ENCODE data around the gene ZDHHC5. TPM values are rescaled to one million over a fixed set of nuclear protein-coding genes. Genes with fewer than 3 reads are reported as not detected.
A peak's percentile ranks its signal among the peaks of the same experiment; 100 is the strongest.
"Not testable (repeated sequence)": the region's sequence is repeated elsewhere in the genome, so short reads cannot be mapped to it uniquely, and the experiment has no call there.

ZDHHC5 gene
- total RNA-seq, 8 experiments from 2014 or later = 15.2 to 59.5 (median 31.5) TPM

DNA sequence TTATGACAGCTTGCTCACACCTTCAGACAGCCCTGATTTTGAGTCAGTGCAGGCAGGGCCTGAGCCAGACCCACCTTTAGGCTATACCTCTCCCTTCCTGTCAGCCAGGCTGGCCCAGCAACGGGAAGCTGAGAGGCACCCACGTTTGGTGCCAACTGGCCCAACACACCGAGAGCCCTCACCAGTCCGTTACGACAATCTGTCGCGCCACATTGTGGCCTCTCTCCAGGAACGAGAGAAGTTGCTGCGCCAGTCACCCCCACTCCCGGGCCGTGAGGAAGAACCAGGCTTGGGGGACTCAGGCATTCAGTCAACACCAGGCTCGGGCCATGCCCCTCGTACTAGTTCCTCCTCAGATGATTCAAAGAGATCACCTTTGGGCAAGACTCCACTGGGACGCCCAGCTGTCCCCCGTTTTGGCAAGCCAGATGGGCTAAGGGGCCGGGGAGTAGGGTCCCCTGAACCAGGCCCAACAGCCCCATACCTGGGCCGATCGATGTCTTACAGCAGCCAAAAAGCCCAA lies 31.0 kb downstream of the ZDHHC5 start:
- Histone ChIP-seq H3K4me1 (replicated peaks in 1 of 2) (no peaks in the 10 kb centered on the region), H3K27ac (no peak overlapping the region), H3K4me3 (no peak overlapping the region)
- no peak for ATAC-seq (replicated peaks in 6 of 8)
- WGBS, 10 experiments = 90 to 100% (median 95%) methylated on average over 2 to 8 of the region's 18 CpGs; no CpG with 5 or more reads in 6 of the 10 experiments
- in situ Hi-C loops (cut with MboI; ENCODE audit: low pct_unique_long_range_greater_than_20kb in 2 of 9, low sequenced_read_pairs in 9 of 9, unreplicated experiment in 9 of 9) = no loop called here

DNA sequence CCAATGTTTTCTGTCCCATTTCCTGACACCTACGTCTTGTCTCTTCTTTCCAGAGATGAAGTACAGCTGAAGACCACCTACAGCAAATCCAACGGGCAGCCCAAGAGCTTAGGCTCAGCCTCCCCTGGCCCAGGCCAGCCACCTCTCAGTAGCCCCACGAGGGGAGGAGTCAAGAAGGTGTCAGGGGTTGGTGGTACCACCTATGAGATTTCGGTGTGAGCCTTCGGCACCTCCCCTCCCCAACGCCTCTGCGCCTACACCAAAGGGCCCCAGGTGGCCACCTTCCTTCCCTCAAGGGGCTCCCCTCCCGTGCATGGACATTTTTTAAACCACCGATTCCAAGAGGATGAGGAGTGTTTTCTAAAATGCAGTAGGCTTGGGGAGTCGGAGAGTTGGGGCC lies 31.9 kb downstream of the ZDHHC5 start:
- Histone ChIP-seq H3K4me1 (replicated peaks in 1 of 2) (no peaks in the 10 kb centered on the region), H3K27ac (no peak overlapping the region), H3K4me3 (no peak overlapping the region)
- in situ Hi-C loops (cut with MboI; ENCODE audit: low pct_unique_long_range_greater_than_20kb in 2 of 9, low sequenced_read_pairs in 9 of 9, unreplicated experiment in 9 of 9) = no loop called here
- WGBS, 10 experiments = 76 to 100% (median 93%) methylated on average over 1 to 8 of the region's 10 CpGs; no CpG with 5 or more reads in 4 of the 10 experiments
- ATAC-seq (replicated peaks in 6 of 8) = no peak

DNA sequence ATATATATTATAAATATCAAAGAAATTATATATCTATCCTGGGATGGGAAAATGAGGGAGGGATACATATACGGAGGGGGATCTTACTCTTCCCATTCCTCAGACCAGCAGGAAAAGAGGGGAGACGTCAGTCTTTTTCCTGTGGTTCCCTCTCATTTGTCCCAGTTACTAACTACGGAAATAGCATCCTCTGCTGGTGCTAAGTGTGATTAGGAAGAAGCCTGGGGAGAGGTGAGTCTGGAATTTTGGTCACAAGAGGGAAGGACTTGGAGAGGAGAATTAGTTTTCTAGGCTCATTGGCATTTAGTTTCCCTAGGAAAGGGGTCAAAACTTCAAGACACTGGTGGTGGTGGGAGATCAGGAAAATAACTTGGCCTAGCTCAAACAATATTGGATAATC lies 32.5 kb downstream of the ZDHHC5 start:
- H3K4me1 ChIP-seq (replicated peaks in 1 of 2) = no peaks in the 10 kb centered on the region
- 40 to 100% (median 92%) methylated on average over 1 to 3 of the region's 3 CpGs; no CpG with 5 or more reads in 1 of the 10 experiments for WGBS, 10 experiments
- ATAC-seq (replicated peaks in 6 of 8) = no peak
- no peak overlapping the region for H3K4me3 ChIP-seq
- in situ Hi-C loops (cut with MboI; ENCODE audit: low pct_unique_long_range_greater_than_20kb in 2 of 9, low sequenced_read_pairs in 9 of 9, unreplicated experiment in 9 of 9) = no loop called here
- H3K27ac ChIP-seq = no peak overlapping the region

DNA sequence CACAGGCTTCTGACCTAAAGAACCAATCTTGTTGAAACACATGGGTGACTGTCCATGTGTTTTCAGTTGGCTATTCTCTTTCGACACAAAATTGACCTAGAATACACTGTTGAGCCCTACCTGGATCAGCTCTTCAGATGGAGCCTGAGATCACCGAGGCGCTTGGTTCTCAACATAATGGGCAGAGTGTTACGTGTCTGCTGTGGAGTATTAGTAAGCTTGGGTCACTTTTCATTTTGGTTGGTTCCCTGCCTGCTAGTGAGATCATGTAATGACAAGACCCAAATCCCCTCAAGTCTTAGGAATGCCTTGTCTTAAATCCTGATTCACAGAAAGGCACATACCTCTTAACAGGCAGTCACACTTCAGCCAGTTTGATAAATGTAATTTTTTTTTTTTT lies 35.4 kb downstream of the ZDHHC5 start:
- in situ Hi-C loops (cut with MboI; ENCODE audit: low pct_unique_long_range_greater_than_20kb in 2 of 9, low sequenced_read_pairs in 9 of 9, unreplicated experiment in 9 of 9) = no loop called here
- WGBS, 10 experiments = 89 to 100% (median 97%) methylated on average over 1 to 4 of the region's 4 CpGs; no CpG with 5 or more reads in 2 of the 10 experiments
- H3K27ac ChIP-seq = no peak overlapping the region
- no peak overlapping the region for H3K4me3 ChIP-seq
- ATAC-seq (replicated peaks in 6 of 8) = no peak
- no peaks in the 10 kb centered on the region for H3K4me1 ChIP-seq (replicated peaks in 1 of 2)

DNA sequence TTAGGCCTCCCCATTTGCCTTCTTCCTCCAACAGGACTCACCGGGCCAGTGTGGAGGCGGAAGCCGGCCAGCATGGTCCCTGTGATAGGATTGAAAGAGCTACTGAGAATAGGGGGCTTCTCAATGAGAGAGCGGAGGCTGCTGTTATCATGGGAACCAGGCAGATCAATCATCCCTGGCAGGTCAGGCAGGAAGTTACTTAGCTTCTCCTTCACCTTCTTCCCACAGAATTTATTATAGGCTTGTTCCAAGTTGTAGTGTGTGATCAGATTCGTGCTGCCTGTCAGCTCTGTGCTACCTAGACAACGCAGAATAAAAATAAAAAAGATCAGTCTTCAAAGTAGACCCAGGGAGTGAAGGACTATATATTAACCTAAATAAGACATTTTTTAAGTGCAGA lies 37.0 kb downstream of the ZDHHC5 start:
- Histone ChIP-seq H3K27ac (no peak overlapping the region), H3K4me3 (no peak overlapping the region), H3K4me1 (replicated peaks in 1 of 2) (no peaks in the 10 kb centered on the region)
- in situ Hi-C loops (cut with MboI; ENCODE audit: low pct_unique_long_range_greater_than_20kb in 2 of 9, low sequenced_read_pairs in 9 of 9, unreplicated experiment in 9 of 9) = no loop called here
- no peak for ATAC-seq (replicated peaks in 6 of 8)
- WGBS, 10 experiments = 67 to 100% (median 82%) methylated on average over 1 to 6 of the region's 6 CpGs; no CpG with 5 or more reads in 1 of the 10 experiments

DNA sequence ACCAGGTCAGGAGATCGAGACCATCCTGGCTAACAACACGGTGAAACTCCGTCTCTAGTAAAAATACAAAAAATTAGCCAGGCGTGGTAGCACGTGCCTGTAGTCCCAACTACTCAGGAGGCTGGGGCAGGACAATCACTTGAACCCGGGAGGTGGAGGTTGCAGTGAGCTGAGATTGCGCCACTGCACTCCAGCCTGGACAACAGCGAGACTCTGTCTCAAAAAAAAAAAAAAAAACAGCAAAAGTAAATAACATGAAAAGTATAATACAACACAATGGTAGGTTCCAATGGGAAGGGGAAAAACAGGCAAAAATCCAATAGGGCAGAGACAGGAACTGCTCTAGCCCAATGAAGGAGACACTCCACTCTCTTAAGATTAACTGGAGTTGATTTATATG lies 37.5 kb downstream of the ZDHHC5 start:
- H3K4me3 ChIP-seq; in situ Hi-C loops (cut with MboI; ENCODE audit: low pct_unique_long_range_greater_than_20kb in 2 of 9, low sequenced_read_pairs in 9 of 9, unreplicated experiment in 9 of 9); H3K27ac ChIP-seq; H3K4me1 ChIP-seq (replicated peaks in 1 of 2); ATAC-seq (replicated peaks in 6 of 8): not testable (repeated sequence)
- WGBS, 10 experiments = 85 to 93% (median 90%) methylated on average over 3 to 8 of the region's 8 CpGs; no CpG with 5 or more reads in 3 of the 10 experiments

DNA sequence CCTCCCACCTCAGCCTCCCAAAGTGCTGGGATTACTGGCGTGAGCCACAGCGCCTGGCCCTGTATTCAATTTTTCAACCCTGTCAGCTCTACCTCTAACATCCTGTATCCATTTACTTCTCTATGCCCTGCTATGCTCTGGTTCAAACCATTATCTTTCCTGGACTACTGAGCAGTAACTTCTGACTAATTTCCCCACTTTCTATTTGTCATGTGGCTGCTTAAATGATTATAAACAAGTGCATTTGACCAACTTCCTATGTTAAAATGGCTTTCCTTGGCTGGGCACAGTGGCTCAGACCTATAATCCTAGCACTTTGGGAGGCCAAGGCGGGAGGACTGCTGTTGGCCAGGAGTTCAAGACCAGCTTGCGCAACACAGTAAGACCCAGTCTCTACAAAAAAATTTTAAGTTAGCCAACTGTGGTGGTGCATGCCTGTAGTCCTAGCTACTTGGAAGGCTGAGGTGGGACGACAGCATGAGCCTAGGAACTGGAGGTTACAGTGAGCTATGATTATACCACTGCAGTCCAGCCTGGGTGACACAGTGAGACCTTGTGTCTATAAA lies 42.0 kb downstream of the ZDHHC5 start:
- WGBS, 10 experiments = 75 to 100% (median 97%) methylated on average over 2 to 5 of the region's 5 CpGs
- no peak overlapping the region for H3K4me3 ChIP-seq
- no peak for ATAC-seq (replicated peaks in 6 of 8)
- H3K27ac ChIP-seq = no peak overlapping the region
- in situ Hi-C loops (cut with MboI; ENCODE audit: low pct_unique_long_range_greater_than_20kb in 2 of 9, low sequenced_read_pairs in 9 of 9, unreplicated experiment in 9 of 9) = no loop called here
- peaks cover 13 to 20% of the 10 kb centered on the region in 2 donors for H3K4me1 ChIP-seq (replicated peaks in 1 of 2)

DNA sequence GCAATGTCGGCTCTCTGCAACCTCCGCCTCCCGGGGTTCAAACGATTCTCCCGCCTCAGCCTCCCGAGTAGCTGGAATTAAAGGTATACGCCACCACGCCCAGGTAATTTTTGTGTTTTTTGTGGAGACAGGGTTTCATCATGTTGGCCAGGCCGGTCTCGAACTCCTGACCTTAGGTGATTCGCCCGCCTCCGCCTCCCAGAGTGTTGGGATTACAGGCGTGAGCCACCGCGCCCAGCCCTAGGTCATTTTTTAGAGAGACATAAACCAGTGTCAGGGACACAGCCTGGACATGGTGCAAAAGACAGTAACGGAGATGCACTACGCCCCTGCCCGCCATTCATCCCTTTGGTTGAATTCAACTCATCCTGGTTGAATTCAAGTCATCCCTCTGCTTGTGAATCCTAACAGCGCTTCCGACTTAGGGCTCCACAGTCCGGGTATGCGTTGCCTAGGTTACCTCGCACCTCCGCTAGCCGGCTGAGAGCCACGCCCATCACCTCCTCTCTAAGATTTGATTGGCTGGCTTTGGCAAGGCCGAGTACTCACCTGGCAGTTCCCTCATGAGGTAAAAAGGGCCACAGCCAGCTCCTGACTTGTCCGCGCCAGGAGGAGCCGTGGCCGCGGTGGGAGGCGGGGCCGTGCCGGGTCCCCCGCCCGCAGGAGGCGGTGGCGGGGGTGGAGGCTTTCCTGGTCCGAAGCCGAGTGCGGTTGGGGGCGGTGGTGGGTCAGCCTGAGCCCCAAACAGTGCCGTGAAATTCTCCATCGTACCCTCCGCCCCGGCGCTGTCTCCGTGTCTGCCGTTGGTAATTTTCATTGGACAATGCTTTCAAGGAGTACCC lies 43.7 kb downstream of the ZDHHC5 start, which contains the start of gene MED19:
MED19 (minus strand) TSS at position 802 of the 842 bp plus-strand sequence; CDS start at position 766, 36 bp downstream.
- Histone ChIP-seq H3K27ac (peak within 1 kb of the TSS; percentile 97 to 98), H3K4me3 (peak within 1 kb of the TSS; percentile 91 to 99 (median 96)), H3K4me1 (replicated peaks in 1 of 2) (peaks cover 13 to 20% of the 10 kb centered on the region in 2 donors)
- in situ Hi-C loops (cut with MboI; ENCODE audit: low pct_unique_long_range_greater_than_20kb in 2 of 9, low sequenced_read_pairs in 9 of 9, unreplicated experiment in 9 of 9) = no loop called here
- 0 to 29% (median 5%) methylated on average over 1 to 16 of the region's 51 CpGs; no CpG with 5 or more reads in 2 of the 10 experiments for WGBS, 10 experiments
- peak; percentile 43 to 71 (median 57) for ATAC-seq (replicated peaks in 6 of 8)

DNA sequence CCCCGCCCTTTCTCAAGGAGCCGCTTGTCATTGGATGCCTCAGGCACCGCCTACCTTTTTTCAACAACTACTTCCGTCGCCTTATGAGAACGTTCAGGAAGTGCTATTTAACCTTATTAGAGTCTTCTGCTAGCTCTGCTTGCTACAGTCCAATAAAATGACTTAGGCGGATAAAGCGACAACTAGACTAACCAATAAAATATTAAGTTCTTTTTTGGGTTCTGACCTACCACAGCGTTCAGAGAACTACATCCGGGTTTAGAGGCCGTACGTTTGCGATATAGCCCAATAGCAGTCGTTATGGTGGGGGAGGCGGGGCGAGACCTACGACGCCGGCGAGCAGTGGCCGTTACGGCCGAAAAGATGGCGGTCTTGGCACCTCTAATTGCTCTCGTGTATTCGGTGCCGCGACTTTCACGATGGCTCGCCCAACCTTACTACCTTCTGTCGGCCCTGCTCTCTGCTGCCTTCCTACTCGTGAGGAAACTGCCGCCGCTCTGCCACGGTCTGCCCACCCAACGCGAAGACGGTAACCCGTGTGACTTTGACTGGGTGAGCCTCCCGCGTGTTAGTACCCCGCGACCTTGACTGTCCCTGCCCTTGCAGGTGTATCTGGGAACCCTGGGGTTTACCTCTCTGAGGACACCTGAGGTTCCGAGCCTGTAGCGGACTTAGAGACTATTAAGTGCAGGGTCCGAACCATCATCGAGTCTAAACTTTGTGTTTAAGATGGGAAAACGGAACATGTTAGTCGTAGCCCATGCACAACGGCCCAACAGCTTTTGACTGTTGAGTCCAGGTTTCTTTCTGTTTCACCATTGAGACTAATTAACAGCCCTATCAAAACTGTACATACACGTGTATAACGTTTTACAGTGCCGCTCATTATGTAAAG lies 44.6 kb downstream of the ZDHHC5 start, which contains the start of gene TMX2:
TMX2 (plus strand) TSS at position 338 of the 895 bp plus-strand sequence; CDS start at position 364, 26 bp downstream.
- ATAC-seq (replicated peaks in 6 of 8) = peak; percentile 87 to 94 (median 92)
- Histone ChIP-seq H3K4me3 (peak within 1 kb of the TSS; percentile 91 to 99 (median 96)), H3K4me1 (replicated peaks in 1 of 2) (peaks cover 13 to 20% of the 10 kb centered on the region in 2 donors), H3K27ac (peak within 1 kb of the TSS; percentile 97 to 98)
- in situ Hi-C loops (cut with MboI; ENCODE audit: low pct_unique_long_range_greater_than_20kb in 2 of 9, low sequenced_read_pairs in 9 of 9, unreplicated experiment in 9 of 9) = no loop called here
- WGBS, 10 experiments = 0 to 8% (median 1%) methylated on average over 2 to 50 of the region's 53 CpGs

DNA sequence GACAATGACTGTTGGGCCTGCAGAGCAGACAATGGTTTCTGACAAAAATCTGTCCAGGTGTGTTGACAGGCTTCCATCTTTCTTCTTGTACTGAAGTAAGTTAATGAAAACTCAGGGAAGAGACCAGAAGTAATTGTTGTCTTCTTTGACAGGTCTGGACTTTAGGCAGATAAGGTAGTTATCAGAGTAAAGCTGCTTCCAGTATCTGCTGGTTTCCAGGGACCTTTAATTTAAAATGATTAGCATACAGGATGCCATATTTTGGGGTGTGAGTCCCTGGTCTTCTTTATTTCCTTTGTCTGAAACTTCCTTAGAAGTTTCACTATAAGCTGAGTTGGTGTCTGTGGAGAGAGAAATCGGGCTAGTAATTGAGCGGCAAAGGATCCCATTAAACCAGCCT lies 45.9 kb downstream of the ZDHHC5 start:
- Histone ChIP-seq H3K4me3 (peak overlapping the region; percentile 91 to 98 (median 95)), H3K27ac (no peak overlapping the region), H3K4me1 (replicated peaks in 1 of 2) (peaks cover 13 to 20% of the 10 kb centered on the region in 2 donors)
- in situ Hi-C loops (cut with MboI; ENCODE audit: low pct_unique_long_range_greater_than_20kb in 2 of 9, low sequenced_read_pairs in 9 of 9, unreplicated experiment in 9 of 9) = no loop called here
- 68 to 100% (median 95%) methylated on average over 1 to 2 of the region's 2 CpGs; no CpG with 5 or more reads in 4 of the 10 experiments for WGBS, 10 experiments
- ATAC-seq (replicated peaks in 6 of 8) = no peak

DNA sequence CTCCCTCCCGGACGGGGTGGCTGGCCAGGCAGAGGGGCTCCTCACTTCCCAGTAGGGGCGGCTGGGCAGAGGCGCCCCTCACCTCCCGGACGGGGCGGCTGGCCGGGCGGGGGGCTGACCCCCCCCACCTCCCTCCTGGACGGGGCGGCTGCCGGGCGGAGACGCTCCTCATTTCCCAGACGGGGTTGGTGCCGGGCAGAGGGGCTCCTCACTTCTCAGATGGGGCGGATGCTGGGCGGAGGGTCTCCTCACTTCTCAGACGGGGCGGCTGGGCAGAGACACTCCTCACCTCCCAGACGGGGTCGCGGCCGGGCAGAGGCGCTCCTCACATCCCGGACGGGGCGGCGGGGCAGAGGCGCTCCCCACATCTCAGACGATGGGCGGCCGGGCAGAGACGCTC lies 48.8 kb downstream of the ZDHHC5 start:
- in situ Hi-C loops (cut with MboI; ENCODE audit: low pct_unique_long_range_greater_than_20kb in 2 of 9, low sequenced_read_pairs in 9 of 9, unreplicated experiment in 9 of 9); H3K27ac ChIP-seq; H3K4me3 ChIP-seq; ATAC-seq (replicated peaks in 6 of 8): not testable (repeated sequence)
- no CpG with 5 or more reads among the region's 34 CpGs for WGBS, 10 experiments
- peaks cover 7 to 13% of the 10 kb centered on the region in 2 donors for H3K4me1 ChIP-seq (replicated peaks in 1 of 2)

DNA sequence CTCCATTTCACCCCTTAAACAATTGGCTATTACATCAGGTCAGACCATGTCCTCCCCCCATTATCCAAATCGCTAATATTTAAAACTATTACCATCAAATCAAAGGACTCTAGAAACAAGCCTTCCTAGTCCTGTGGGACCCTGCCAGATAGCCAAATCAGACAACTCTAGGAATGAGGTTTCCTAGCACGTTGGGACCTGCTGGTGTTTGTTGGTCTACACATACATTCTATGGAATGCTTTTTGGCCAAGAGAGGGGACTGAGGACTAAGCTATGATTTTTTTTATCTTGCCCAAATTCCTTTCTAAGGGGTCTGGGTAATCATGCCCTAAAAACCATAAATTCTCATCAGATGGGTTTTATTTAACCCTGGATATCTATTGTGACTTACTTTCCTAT lies 59.3 kb downstream of the ZDHHC5 start:
- H3K4me1 ChIP-seq (replicated peaks in 1 of 2) = no peaks in the 10 kb centered on the region
- in situ Hi-C loops (cut with MboI; ENCODE audit: low pct_unique_long_range_greater_than_20kb in 2 of 9, low sequenced_read_pairs in 9 of 9, unreplicated experiment in 9 of 9) = no loop called here
- no peak overlapping the region for H3K27ac ChIP-seq
- no peak for ATAC-seq (replicated peaks in 6 of 8)
- H3K4me3 ChIP-seq = no peak overlapping the region
- WGBS, 10 experiments = 80 to 100% (median 87%) methylated on average over 1 to 2 of the region's 2 CpGs; no CpG with 5 or more reads in 1 of the 10 experiments

Data from motor neuron (in vitro differentiated cells).